Esophagus squamous epithelium (tissue), 4 donors: ENCODE results near the gene MYG1.

Experiments
- POLR2A ChIP-seq, 4 donors: fragments of 450-650 bp; IDR thresholded peaks; one replicate each; pipeline ENCODE4 v1.6.1; 2017; ENCODE audit warnings: antibody characterized with exemption in 4 of 4, mild to moderate bottlenecking in 4 of 4, moderate library complexity in 3 of 4
- TF ChIP-seq, protein P1 (sequence below), 6 experiments: fragments of 450-650 bp in 4 of 6; fragments of 200-600 bp in 2 of 6; sonication (generic) in 2 of 6; IDR thresholded peaks; one replicate each; pipeline ENCODE4 v1.5.1; 2016 to 2019; ENCODE audit warnings: antibody characterized with exemption in 6 of 6, mild to moderate bottlenecking in 4 of 6, moderate library complexity in 4 of 6

GRCh38 chr12:53254816-53255545 is 44.5 kb upstream of the MYG1 start:
- TF ChIP-seq, protein P1, sequence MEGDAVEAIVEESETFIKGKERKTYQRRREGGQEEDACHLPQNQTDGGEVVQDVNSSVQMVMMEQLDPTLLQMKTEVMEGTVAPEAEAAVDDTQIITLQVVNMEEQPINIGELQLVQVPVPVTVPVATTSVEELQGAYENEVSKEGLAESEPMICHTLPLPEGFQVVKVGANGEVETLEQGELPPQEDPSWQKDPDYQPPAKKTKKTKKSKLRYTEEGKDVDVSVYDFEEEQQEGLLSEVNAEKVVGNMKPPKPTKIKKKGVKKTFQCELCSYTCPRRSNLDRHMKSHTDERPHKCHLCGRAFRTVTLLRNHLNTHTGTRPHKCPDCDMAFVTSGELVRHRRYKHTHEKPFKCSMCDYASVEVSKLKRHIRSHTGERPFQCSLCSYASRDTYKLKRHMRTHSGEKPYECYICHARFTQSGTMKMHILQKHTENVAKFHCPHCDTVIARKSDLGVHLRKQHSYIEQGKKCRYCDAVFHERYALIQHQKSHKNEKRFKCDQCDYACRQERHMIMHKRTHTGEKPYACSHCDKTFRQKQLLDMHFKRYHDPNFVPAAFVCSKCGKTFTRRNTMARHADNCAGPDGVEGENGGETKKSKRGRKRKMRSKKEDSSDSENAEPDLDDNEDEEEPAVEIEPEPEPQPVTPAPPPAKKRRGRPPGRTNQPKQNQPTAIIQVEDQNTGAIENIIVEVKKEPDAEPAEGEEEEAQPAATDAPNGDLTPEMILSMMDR (IDR thresholded peaks at IDR 0.05): no peak
- TF ChIP-seq POLR2A (IDR thresholded peaks at IDR 0.05): no peak
